Caco-2 (cell line): ENCODE data around the gene LSG1. TPM values are rescaled to one million over a fixed set of nuclear protein-coding genes. Genes with fewer than 3 reads are reported as not detected.

Experiments used
- BruUV-seq: library from RNA; stranded (reverse); fragments of 400-500 nt; replicated peaks from 2 replicates; lab custom pipeline; 2021; lab: Mats Ljungman, UMichigan
- CTCF ChIA-PET: fragments of 300-600 bp; sonication (Branson Sonifier 250); formaldehyde crosslinking; loops from one replicate; lab custom pipeline; 2022; ENCODE audit warnings: antibody characterized with exemption; lab: Charles Lee
- POLR2A ChIA-PET: fragments of 300-600 bp; sonication (Branson Sonifier 250); formaldehyde crosslinking; loops from one replicate; lab custom pipeline; 2022; ENCODE audit warnings: antibody characterized with exemption; lab: Charles Lee
- DNase-seq, 2 experiments: peaks; one replicate each; pipeline versions ENCODE4 v3.0.0 to v3.0.0-alpha.2; 2020 to 2022
- H3K27me3 ChIP-seq: replicated peaks from 2 replicates; pipeline ENCODE4 v1.6.0; 2011; ENCODE audit warnings: low read length; ENCODE audit not compliant: control insufficient read depth, insufficient read depth
- H3K36me3 ChIP-seq: 2 replicates; pipeline ENCODE4 v1.5.1; 2011; ENCODE audit warnings: low read length; ENCODE audit not compliant: control insufficient read depth, insufficient read depth
- H3K4me1 ChIP-seq: fragments of 250-450 bp; sonication (Bioruptor Pico); 2 replicates; pipeline ENCODE4 v1.5.1; 2020; ENCODE audit warnings: mild to moderate bottlenecking
- H3K4me3 ChIP-seq: 2 replicates; pipeline ENCODE4 v1.5.1; 2011; ENCODE audit warnings: low read depth, mild to moderate bottlenecking, control low read depth, low read length
- H3K9me3 ChIP-seq: fragments of 250-450 bp; sonication (Bioruptor Pico); 2 replicates; pipeline ENCODE4 v1.5.1; 2020; ENCODE audit warnings: mild to moderate bottlenecking, moderate library complexity
- H3K27ac Mint-ChIP-seq: one replicate; pipeline ENCODE4 v1.8.0; 2022; ENCODE audit warnings: mixed read lengths; ENCODE audit not compliant: unreplicated experiment
- H3K27me3 Mint-ChIP-seq: one replicate; pipeline ENCODE4 v1.8.0; 2022; ENCODE audit warnings: mixed read lengths; ENCODE audit not compliant: insufficient read depth, unreplicated experiment
- H3K36me3 Mint-ChIP-seq: one replicate; pipeline ENCODE4 v1.8.0; 2022; ENCODE audit warnings: mild to moderate bottlenecking, mixed read lengths; ENCODE audit not compliant: insufficient read depth, unreplicated experiment
- H3K4me1 Mint-ChIP-seq: one replicate; pipeline ENCODE4 v1.8.0; 2022; ENCODE audit warnings: low read depth, mixed read lengths; ENCODE audit not compliant: unreplicated experiment
- H3K4me3 Mint-ChIP-seq: one replicate; pipeline ENCODE4 v1.8.0; 2022; ENCODE audit warnings: mild to moderate bottlenecking, moderate library complexity, mixed read lengths; ENCODE audit not compliant: unreplicated experiment
- H3K9me3 Mint-ChIP-seq: one replicate; pipeline ENCODE4 v1.8.0; 2022; ENCODE audit warnings: mixed read lengths; ENCODE audit not compliant: unreplicated experiment
- intact Hi-C: fragments of 100-400 bp; cut with micrococcal nuclease; formaldehyde crosslinking; loops from one replicate; pipeline ENCODE4 v1.10.0; 2022; ENCODE audit not compliant: unreplicated experiment
- total RNA-seq: library from RNA; stranded (reverse); gene quantifications from 2 replicates; pipeline ENCODE4 v1.2.3, GENCODE V29; 2022
- TF ChIP-seq, protein P1 (sequence below), 2 experiments: fragments of 200-600 bp in 1 of 2; IDR thresholded peaks; 1 replicate in 1 of 2; 2 replicates in 1 of 2; pipeline versions ENCODE4 v1.5.1 to v1.8.0; 2011 to 2022; ENCODE audit warnings: antibody characterized with exemption in 1 of 2, control low read depth in 1 of 2, inconsistent platforms in 1 of 2, low read depth in 1 of 2, low read length in 1 of 2, mild to moderate bottlenecking in 1 of 2, moderate library complexity in 1 of 2; ENCODE audit not compliant: insufficient read depth in 1 of 2, severe bottlenecking in 1 of 2, unreplicated experiment in 1 of 2

The LSG1 gene
- total RNA-seq, 1 experiment from 2014 or later, result 48.0 TPM

DNA sequence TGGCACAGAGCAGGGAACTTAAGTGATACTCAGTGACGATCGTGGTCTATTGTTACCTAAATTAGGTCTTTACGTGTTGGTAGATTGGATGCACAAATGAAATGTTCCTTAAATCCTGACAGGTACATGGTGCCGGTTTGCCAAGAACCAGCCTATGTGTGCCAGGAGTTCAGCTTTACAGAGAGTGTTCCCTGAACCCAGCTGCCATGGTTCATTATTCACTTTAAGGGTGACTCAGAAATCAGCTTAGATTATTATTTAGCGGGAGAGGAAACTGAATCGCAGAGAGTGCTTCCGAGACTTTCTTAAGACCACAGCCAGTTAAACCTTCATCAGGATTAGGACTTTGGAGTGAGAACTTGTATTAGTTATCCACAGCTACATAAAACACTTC lies 35.2 kb upstream of the LSG1 start:
- Histone ChIP-seq H3K9me3 (no peaks in the 10 kb centered on the region), H3K4me1 (no peaks in the 10 kb centered on the region), H3K4me3 (no peak overlapping the region), H3K27me3 (no peaks in the 10 kb centered on the region), H3K36me3 (no peaks in the 10 kb centered on the region)
- Mint-ChIP-seq H3K4me1 (peaks cover 12% of the 10 kb centered on the region), H3K27ac (no peak overlapping the region), H3K9me3 (no peaks in the 10 kb centered on the region), H3K27me3 (no peaks in the 10 kb centered on the region), H3K4me3 (no peak overlapping the region), H3K36me3 (no peaks in the 10 kb centered on the region)
- DNase-seq, result no peak
- POLR2A ChIA-PET, result no interaction called here
- BruUV-seq, result no TSS peak
- CTCF ChIA-PET, result interaction anchor here (0.6 to 0.7 kb wide), 2 partner anchors 8 to 564 kb away, joined by 3 read pairs; partner anchors contain the start of gene XXYLT1
- TF ChIP-seq, protein P1, sequence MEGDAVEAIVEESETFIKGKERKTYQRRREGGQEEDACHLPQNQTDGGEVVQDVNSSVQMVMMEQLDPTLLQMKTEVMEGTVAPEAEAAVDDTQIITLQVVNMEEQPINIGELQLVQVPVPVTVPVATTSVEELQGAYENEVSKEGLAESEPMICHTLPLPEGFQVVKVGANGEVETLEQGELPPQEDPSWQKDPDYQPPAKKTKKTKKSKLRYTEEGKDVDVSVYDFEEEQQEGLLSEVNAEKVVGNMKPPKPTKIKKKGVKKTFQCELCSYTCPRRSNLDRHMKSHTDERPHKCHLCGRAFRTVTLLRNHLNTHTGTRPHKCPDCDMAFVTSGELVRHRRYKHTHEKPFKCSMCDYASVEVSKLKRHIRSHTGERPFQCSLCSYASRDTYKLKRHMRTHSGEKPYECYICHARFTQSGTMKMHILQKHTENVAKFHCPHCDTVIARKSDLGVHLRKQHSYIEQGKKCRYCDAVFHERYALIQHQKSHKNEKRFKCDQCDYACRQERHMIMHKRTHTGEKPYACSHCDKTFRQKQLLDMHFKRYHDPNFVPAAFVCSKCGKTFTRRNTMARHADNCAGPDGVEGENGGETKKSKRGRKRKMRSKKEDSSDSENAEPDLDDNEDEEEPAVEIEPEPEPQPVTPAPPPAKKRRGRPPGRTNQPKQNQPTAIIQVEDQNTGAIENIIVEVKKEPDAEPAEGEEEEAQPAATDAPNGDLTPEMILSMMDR (IDR thresholded peaks at IDR 0.05; ENCODE audit: insufficient read depth in 1 of 2, low read depth in 1 of 2, low read length in 1 of 2, severe bottlenecking in 1 of 2, unreplicated experiment in 1 of 2), result no peak
- intact Hi-C loops, result no loop called here

DNA sequence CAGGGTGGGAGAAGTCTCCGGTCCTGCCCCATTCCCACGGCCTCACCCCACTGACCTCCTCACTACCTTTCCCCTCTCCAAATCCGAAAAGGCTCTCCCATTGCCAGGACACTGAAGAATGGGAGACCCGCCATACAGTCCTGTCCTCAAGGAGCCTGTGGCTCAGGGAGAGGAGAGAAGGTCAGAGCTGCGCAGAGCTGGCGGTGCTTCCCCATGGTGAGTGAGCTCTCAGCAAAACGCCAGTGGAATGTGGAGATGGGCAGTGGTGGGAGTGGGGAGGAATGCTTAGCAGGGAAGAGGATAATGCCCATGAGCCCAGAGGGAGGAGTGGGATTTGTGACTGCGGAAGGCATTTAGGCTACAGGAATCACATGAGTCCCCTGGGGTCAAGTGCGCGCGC lies 33.8 kb upstream of the LSG1 start:
- Histone ChIP-seq H3K27me3 (no peaks in the 10 kb centered on the region), H3K4me3 (no peak overlapping the region), H3K36me3 (no peaks in the 10 kb centered on the region), H3K4me1 (no peaks in the 10 kb centered on the region), H3K9me3 (no peaks in the 10 kb centered on the region)
- no TSS peak for BruUV-seq
- DNase-seq, result no peak
- ChIA-PET POLR2A (no interaction called here), CTCF (interaction anchor here (0.6 kb wide), 1 partner anchor 19 kb away, joined by 3 read pairs; no protein-coding TSS in a partner anchor)
- intact Hi-C loops, result no loop called here
- H3K36me3 Mint-ChIP-seq, result no peaks in the 10 kb centered on the region
- no peak overlapping the region for H3K4me3 Mint-ChIP-seq
- H3K9me3 Mint-ChIP-seq, result no peaks in the 10 kb centered on the region
- H3K27ac Mint-ChIP-seq, result peak overlapping the region; percentile 6
- TF ChIP-seq, protein P1 (IDR thresholded peaks at IDR 0.05; ENCODE audit: insufficient read depth in 1 of 2, low read depth in 1 of 2, low read length in 1 of 2, severe bottlenecking in 1 of 2, unreplicated experiment in 1 of 2), result no peak
- H3K27me3 Mint-ChIP-seq, result no peaks in the 10 kb centered on the region
- H3K4me1 Mint-ChIP-seq, result peaks cover 12% of the 10 kb centered on the region

DNA sequence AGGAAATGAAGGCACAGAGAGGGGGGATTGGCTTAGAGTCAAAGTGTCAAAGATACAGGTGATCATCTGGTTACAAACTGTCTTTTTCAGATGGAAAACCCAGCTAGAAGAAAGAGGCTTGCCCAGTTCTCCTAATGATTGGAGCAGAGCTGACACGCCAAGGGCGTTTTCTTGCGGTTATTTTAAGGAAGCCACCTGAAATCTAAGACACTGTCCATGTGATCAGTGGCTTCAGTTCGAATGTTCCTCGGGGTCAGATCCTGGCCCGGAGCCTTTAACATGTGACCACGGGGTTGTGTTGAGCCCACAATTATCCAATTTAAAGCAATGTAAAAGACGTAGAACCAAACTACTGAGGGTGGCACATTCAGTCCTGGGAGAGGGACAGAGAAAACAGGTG lies 33.2 kb upstream of the LSG1 start:
- H3K36me3 ChIP-seq, result no peaks in the 10 kb centered on the region
- H3K4me1 ChIP-seq, result no peaks in the 10 kb centered on the region
- no peak overlapping the region for H3K27ac Mint-ChIP-seq
- ChIA-PET POLR2A (no interaction called here), CTCF (interaction anchor here (0.6 kb wide), 1 partner anchor 18 kb away, joined by 3 read pairs; no protein-coding TSS in a partner anchor)
- H3K36me3 Mint-ChIP-seq, result no peaks in the 10 kb centered on the region
- no TSS peak for BruUV-seq
- H3K4me3 ChIP-seq, result no peak overlapping the region
- TF ChIP-seq, protein P1 (IDR thresholded peaks at IDR 0.05; ENCODE audit: insufficient read depth in 1 of 2, low read depth in 1 of 2, low read length in 1 of 2, severe bottlenecking in 1 of 2, unreplicated experiment in 1 of 2), result no peak
- H3K4me1 Mint-ChIP-seq, result peaks cover 14% of the 10 kb centered on the region
- no peaks in the 10 kb centered on the region for H3K9me3 Mint-ChIP-seq
- no peaks in the 10 kb centered on the region for H3K27me3 ChIP-seq
- no peak for DNase-seq
- intact Hi-C loops, result no loop called here
- no peaks in the 10 kb centered on the region for H3K9me3 ChIP-seq
- no peaks in the 10 kb centered on the region for H3K27me3 Mint-ChIP-seq
- H3K4me3 Mint-ChIP-seq, result no peak overlapping the region
